ENCODE data around the gene CLBA1.
"Not testable (repeated sequence)": the region's sequence is repeated elsewhere in the genome, so short reads cannot be mapped to it uniquely, and the experiment has no call there.

The CLBA1 gene

GRCh38 chr14:105026802-105027563, 41.4 kb downstream of the CLBA1 start:
- DNase-seq: no peak

DNA sequence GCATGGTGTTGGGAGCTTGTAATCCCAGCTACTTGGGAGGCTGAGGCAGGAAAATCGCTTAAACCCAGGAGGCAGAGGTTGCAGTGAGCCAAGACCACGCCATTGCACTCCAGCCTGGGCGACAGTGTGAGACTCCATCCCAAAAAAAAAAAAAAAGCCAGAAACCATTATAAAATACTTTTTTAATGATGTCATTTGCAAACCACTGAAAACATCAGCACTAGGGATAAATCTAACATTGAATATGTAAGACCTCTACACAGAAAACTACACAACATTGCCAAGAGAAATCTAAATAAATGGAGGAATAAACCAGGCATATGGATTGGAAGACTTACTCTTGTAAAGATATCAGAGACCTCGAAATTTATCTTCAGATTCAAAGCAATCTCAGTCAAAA, 42.1 kb downstream of the CLBA1 start:
- DNase-seq: not testable (repeated sequence)

- DNase-seq: no peak
Observed at GRCh38 chr14:105028251-105028927, 42.8 kb downstream of the CLBA1 start.

- no peak for DNase-seq
Observed at GRCh38 chr14:105029402-105029801, 43.8 kb downstream of the CLBA1 start.

- DNase-seq: no peak
Observed at GRCh38 chr14:105030194-105030593, 44.6 kb downstream of the CLBA1 start.

DNA sequence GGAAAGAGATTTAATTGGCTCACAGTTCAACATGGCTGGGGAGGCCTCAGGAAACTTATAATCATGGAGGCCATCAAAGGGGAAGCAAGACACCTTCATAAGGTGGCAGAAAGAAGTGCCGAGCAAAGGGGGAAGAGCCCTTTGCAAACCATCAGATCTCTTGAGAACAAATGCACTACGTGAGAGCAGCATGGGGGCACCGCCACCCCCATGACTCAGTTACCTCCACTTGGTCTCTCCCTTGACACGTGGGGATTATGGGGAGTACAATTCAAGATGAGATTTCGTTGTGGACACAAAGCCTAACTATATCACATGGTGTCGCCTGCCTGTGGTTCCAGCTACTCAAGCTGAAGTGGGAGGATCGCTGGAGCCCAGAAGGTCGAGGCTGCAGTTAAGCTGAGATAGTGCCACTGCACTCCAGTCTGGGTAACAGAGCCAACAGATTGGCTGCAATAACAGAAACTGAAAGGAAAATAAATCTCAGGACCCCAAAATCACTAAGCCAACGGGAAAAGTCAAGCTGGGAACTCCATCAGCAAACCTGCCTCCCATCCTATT, 45.3 kb downstream of the CLBA1 start:
- no peak for DNase-seq

DNA sequence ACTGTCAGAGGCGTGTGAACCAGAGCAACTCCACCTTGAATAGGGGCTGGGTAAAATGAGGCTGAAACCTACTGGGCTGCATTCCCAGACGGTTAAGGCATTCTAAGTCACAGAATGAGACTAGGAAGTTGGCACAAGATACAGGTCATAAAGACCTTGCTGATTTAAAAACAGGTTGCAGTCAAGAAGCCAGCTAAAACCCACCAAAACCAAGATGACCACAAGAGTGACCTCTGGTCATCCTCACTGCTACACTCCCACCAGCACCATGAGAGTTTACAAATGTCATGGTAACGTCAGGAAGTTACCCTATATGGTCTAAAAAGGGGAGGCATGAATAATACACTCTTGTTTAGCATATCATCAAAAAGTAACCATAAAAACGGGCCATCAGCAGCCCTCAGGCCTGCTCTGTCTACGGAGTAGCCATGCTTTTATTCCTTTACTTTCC, 46.9 kb downstream of the CLBA1 start:
- not testable (repeated sequence) for DNase-seq

GRCh38 chr14:105033412-105033900, 47.9 kb downstream of the CLBA1 start:
- DNase-seq: not testable (repeated sequence)

- no peak for DNase-seq
Observed at GRCh38 chr14:105034315-105035039, 48.9 kb downstream of the CLBA1 start.

DNA sequence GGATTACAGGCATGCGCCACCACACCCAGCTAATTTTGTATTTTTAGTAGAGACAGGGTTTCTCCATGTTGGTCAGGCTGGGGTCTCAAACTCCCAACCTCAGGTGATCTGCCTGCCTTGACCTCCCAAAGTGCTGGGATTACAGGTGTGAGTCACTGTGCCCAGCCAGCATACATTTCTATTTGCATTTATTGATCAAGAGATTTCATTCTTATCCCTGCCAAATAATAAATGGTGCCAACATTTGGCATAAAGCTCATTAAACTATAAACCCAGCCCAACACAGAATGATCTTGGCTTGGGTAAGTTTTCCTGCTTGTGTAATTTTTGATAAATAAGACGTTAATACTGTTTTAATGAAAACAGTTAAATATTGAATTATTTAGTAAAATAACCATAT, 50.0 kb downstream of the CLBA1 start:
- DNase-seq: not testable (repeated sequence)

GRCh38 chr14:105039458-105040205, 54.0 kb downstream of the CLBA1 start:
- DNase-seq: no peak

GRCh38 chr14:105041841-105042765, 56.5 kb downstream of the CLBA1 start:
- no peak for DNase-seq

DNA sequence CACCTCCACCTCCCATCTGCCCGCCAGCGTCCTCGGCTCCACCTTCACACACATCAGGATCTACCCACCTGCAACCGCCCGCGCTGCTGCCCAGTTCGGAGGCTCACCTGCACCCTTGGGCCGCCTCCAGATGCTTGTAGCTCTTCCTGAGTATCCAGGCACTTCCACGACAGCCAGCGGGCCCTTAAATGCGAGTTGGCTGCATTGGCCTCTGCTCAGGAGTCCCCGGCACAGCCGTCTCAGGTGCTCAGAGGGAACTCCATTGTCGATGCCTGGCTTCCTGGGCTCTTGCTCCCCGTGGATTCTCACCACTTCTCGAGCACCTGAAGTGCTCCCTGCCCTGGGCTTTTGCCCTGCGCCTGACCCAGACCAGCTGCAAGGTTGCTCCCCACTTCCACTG, 57.2 kb downstream of the CLBA1 start:
- DNase-seq: no peak

- no peak for DNase-seq
Observed at GRCh38 chr14:105043641-105044040, 58.1 kb downstream of the CLBA1 start.
